ENCODE measurements around the gene GALK1.

GRCh38 chr17:75737133-75737962, 27.6 kb downstream of the GALK1 start:
- TF ChIP-seq CTCF (IDR thresholded peaks at IDR 0.05) = no peak
- no peak for TF ChIP-seq ZFX (IDR thresholded peaks at IDR 0.05; ENCODE audit: borderline replicate concordance)

All from 22Rv1 (cell line).